ENCODE measurements around the gene NEGR1. TPM values are rescaled to one million over a fixed set of nuclear protein-coding genes. Genes with fewer than 3 reads are reported as not detected.

Gene NEGR1
- total RNA-seq, 1 experiment from 2014 or later, result 0.44 TPM

GRCh38 chr1:72281637-72282270 is 585 bp downstream of the NEGR1 start:
- Histone ChIP-seq H3K27ac (no peak overlapping the region), H2AFZ (peak overlapping the region; percentile 63), H3K9me3 (ENCODE audit: insufficient read depth, low read depth) (no peaks in the 10 kb centered on the region), H3K4me2 (peak overlapping the region; percentile 91), H3K4me3 (peak overlapping the region; percentile 93), H3K4me1 (replicated peaks; ENCODE audit: insufficient read depth) (peaks cover 13% of the 10 kb centered on the region), H3K27me3 (ENCODE audit: insufficient read depth, low read depth) (no peaks in the 10 kb centered on the region), H3F3A (ENCODE audit: insufficient read depth, low read depth) (peaks cover 22% of the 10 kb centered on the region), H3K79me2 (ENCODE audit: low read depth) (no peaks in the 10 kb centered on the region), H4K20me1 (ENCODE audit: insufficient read depth) (no peaks in the 10 kb centered on the region), H3K9me2 (ENCODE audit: insufficient read depth) (no peaks in the 10 kb centered on the region), H3K36me3 (ENCODE audit: low read depth) (no peaks in the 10 kb centered on the region)
- no TSS peak for BruUV-seq (replicated peaks)
- CTCF ChIA-PET, result no interaction called here
- TF ChIP-seq CTCF (conservative IDR thresholded peaks at IDR 0.05) (no peak), EZH2 (IDR thresholded peaks at IDR 0.05; ENCODE audit: low read depth) (no peak)
- DNase-seq, result no peak
- intact Hi-C loops (cut with micrococcal nuclease; ENCODE audit: unreplicated experiment), result no loop called here
- POLR2A ChIA-PET (ENCODE audit: unreplicated experiment), result no interaction called here

- Histone ChIP-seq H3K9me3 (ENCODE audit: insufficient read depth, low read depth) (no peaks in the 10 kb centered on the region), H3K27ac (no peak overlapping the region), H3K36me3 (ENCODE audit: low read depth) (no peaks in the 10 kb centered on the region), H4K20me1 (ENCODE audit: insufficient read depth) (no peaks in the 10 kb centered on the region), H3K4me1 (replicated peaks; ENCODE audit: insufficient read depth) (peaks cover 13% of the 10 kb centered on the region), H3K27me3 (ENCODE audit: insufficient read depth, low read depth) (no peaks in the 10 kb centered on the region), H3K4me3 (no peak overlapping the region), H3F3A (ENCODE audit: insufficient read depth, low read depth) (peaks cover 22% of the 10 kb centered on the region), H3K4me2 (no peak overlapping the region), H3K9me2 (ENCODE audit: insufficient read depth) (no peaks in the 10 kb centered on the region), H2AFZ (no peak overlapping the region), H3K79me2 (ENCODE audit: low read depth) (no peaks in the 10 kb centered on the region)
- TF ChIP-seq CTCF (conservative IDR thresholded peaks at IDR 0.05) (no peak), EZH2 (IDR thresholded peaks at IDR 0.05; ENCODE audit: low read depth) (no peak)
- intact Hi-C loops (cut with micrococcal nuclease; ENCODE audit: unreplicated experiment), result no loop called here
- BruUV-seq (replicated peaks), result no TSS peak
- no peak for DNase-seq
- ChIA-PET POLR2A (ENCODE audit: unreplicated experiment) (no interaction called here), CTCF (no interaction called here)
These were observed 1.2 kb downstream of the NEGR1 start for GRCh38 chr1:72281144-72281543.

- POLR2A ChIA-PET (ENCODE audit: unreplicated experiment), result no interaction called here
- Histone ChIP-seq H4K20me1 (ENCODE audit: insufficient read depth) (no peaks in the 10 kb centered on the region), H2AFZ (no peak overlapping the region), H3K36me3 (ENCODE audit: low read depth) (no peaks in the 10 kb centered on the region), H3K9me3 (ENCODE audit: insufficient read depth, low read depth) (no peaks in the 10 kb centered on the region), H3K4me3 (no peak overlapping the region), H3K27me3 (ENCODE audit: insufficient read depth, low read depth) (no peaks in the 10 kb centered on the region), H3K79me2 (ENCODE audit: low read depth) (no peaks in the 10 kb centered on the region), H3K4me1 (replicated peaks; ENCODE audit: insufficient read depth) (peaks cover 9% of the 10 kb centered on the region), H3K4me2 (no peak overlapping the region), H3K9me2 (ENCODE audit: insufficient read depth) (no peaks in the 10 kb centered on the region), H3F3A (ENCODE audit: insufficient read depth, low read depth) (peaks cover 22% of the 10 kb centered on the region), H3K27ac (no peak overlapping the region)
- DNase-seq, result no peak
- no TSS peak for BruUV-seq (replicated peaks)
- CTCF ChIA-PET, result no interaction called here
- no peak for TF ChIP-seq CTCF (conservative IDR thresholded peaks at IDR 0.05)
- no peak for TF ChIP-seq EZH2 (IDR thresholded peaks at IDR 0.05; ENCODE audit: low read depth)
- intact Hi-C loops (cut with micrococcal nuclease; ENCODE audit: unreplicated experiment), result no loop called here
These were observed 1.6 kb downstream of the NEGR1 start for GRCh38 chr1:72280711-72281110.

All from PC-9 (cell line).